K562 (cell line): ENCODE measurements around the gene VMP1. TPM values are rescaled to one million over a fixed set of nuclear protein-coding genes. Genes with fewer than 3 reads are reported as not detected.

Experiments
- DPF2 ChIP-seq: fragments of 450-650 bp; IDR thresholded peaks from 2 replicates; pipeline ENCODE4 v1.6.1; 2016
- ETV6 ChIP-seq, 3 experiments: fragments of 150-350 bp in 1 of 3; sonication (generic) in 1 of 3; formaldehyde crosslinking in 1 of 3; IDR thresholded peaks; 2 replicates each; pipeline versions ENCODE4 v1.6.1 to v1.8.0; 2014 to 2022; ENCODE audit warnings: borderline replicate concordance in 2 of 3, low read depth in 2 of 3, antibody characterized with exemption in 1 of 3, low read length in 1 of 3, mild to moderate bottlenecking in 1 of 3, missing genetic modification reagents in 1 of 3
- GTF2F1 ChIP-seq: IDR thresholded peaks from 2 replicates; pipeline ENCODE4 v1.6.1; 2011; ENCODE audit warnings: low read depth, low read length, improper control_type of control experiment
- HDAC3 ChIP-seq: fragments of 450-650 bp; IDR thresholded peaks from 2 replicates; pipeline ENCODE4 v1.6.1; 2018; ENCODE audit warnings: borderline replicate concordance, mild to moderate bottlenecking, moderate library complexity; ENCODE audit not compliant: partially characterized antibody
- L3MBTL2 ChIP-seq: fragments of 450-650 bp; IDR thresholded peaks from 2 replicates; pipeline ENCODE4 v1.6.1; 2016; ENCODE audit warnings: mild to moderate bottlenecking, moderate library complexity
- NR2C2 ChIP-seq, 2 experiments: fragments of 200-800 bp in 1 of 2; sonication (Bioruptor generic) in 1 of 2; sonication (generic) in 1 of 2; formaldehyde crosslinking in 1 of 2; IDR thresholded peaks; 2 replicates each; pipeline versions ENCODE4 v1.6.1 to v1.8.0; 2016 to 2022; ENCODE audit warnings: mild to moderate bottlenecking in 1 of 2, missing compliant biosample characterization in 1 of 2, missing genetic modification characterization in 1 of 2, missing genetic modification reagents in 1 of 2
- RBBP5 ChIP-seq: fragments of 200-600 bp; sonication (generic); IDR thresholded peaks from 2 replicates; pipeline ENCODE4 v1.6.1; 2012; ENCODE audit warnings: borderline replicate concordance, mild to moderate bottlenecking, low read length, control low read depth, inconsistent platforms; ENCODE audit not compliant: insufficient read depth, poor library complexity, severe bottlenecking
- RBM22 ChIP-seq: fragments of 200-400 bp; formaldehyde crosslinking; IDR thresholded peaks from 2 replicates; pipeline ENCODE4 v1.6.1; 2018; ENCODE audit warnings: low read length, low read depth; ENCODE audit not compliant: poor library complexity, severe bottlenecking
- SMAD4 ChIP-seq: fragments of 250-450 bp; sonication (Bioruptor Pico); conservative IDR thresholded peaks from 2 replicates; pipeline ENCODE4 v1.8.0; 2021; ENCODE audit warnings: inconsistent platforms, mild to moderate bottlenecking, moderate library complexity
- SMARCC2 ChIP-seq: fragments of 450-650 bp; IDR thresholded peaks from 2 replicates; pipeline ENCODE4 v1.6.1; 2017; ENCODE audit warnings: antibody characterized with exemption, moderate library complexity, mild to moderate bottlenecking, low read depth
- STAT5B ChIP-seq: fragments of 250-450 bp; sonication (Bioruptor Pico); IDR thresholded peaks from 2 replicates; pipeline ENCODE4 v1.8.0; 2021; ENCODE audit warnings: mild to moderate bottlenecking, inconsistent platforms
- TBL1XR1 ChIP-seq, 2 experiments: IDR thresholded peaks; 2 replicates each; pipeline ENCODE4 v1.6.1; 2012; ENCODE audit warnings: improper control_type of control experiment in 2 of 2, low read length in 2 of 2, mild to moderate bottlenecking in 1 of 2
- ZKSCAN3 ChIP-seq: fragments of 250-450 bp; sonication (Bioruptor Pico); IDR thresholded peaks from 2 replicates; pipeline ENCODE4 v1.4.0; 2020
- ZNF143 ChIP-seq: sonication (generic); formaldehyde crosslinking; IDR thresholded peaks from 2 replicates; pipeline ENCODE4 v1.9.0; 2022; ENCODE audit warnings: mild to moderate bottlenecking, missing genetic modification reagents
- ZNF384 ChIP-seq: IDR thresholded peaks from 2 replicates; pipeline ENCODE4 v1.6.1; 2012; ENCODE audit warnings: low read depth, low read length, improper control_type of control experiment
- ZNF644 ChIP-seq: fragments of 200-800 bp; sonication (Bioruptor generic); IDR thresholded peaks from 2 replicates; pipeline ENCODE4 v1.6.1; 2016; ENCODE audit warnings: low read depth, missing genetic modification characterization, missing compliant biosample characterization
- polyA plus RNA-seq, 8 experiments: library from polyadenylated mRNA; depleted of rRNA in 4 of 8; stranded (reverse) in 5 of 8; unstranded in 3 of 8; fragments of >200 nt; fragmentation: Nextera tagmentation in 2 of 8; fragmentation: Illumina TruSeq in 1 of 8; extraction: Ambion mirVana in 2 of 8; extraction: Trizol in 1 of 8; gene quantifications; 2 replicates each; pipeline versions ENCODE4 v1.2.1 to v1.2.3, GENCODE V29; 2011 to 2014; ENCODE audit warnings: inconsistent platforms in 1 of 8, missing spikeins in 1 of 8
- total RNA-seq, 7 experiments: library from RNA; depleted of rRNA in 6 of 7; stranded (reverse); fragments of >200 nt in 6 of 7; fragmentation: Illumina TruSeq in 2 of 7; extraction: Trizol in 2 of 7; gene quantifications; 2 replicates each; pipeline versions ENCODE4 v1.2.1 to v1.2.3, GENCODE V29; 2011 to 2021; ENCODE audit warnings: low replicate concordance in 1 of 7
- TF ChIP-seq, protein P1 (sequence below): sonication (generic); formaldehyde crosslinking; IDR thresholded peaks from 2 replicates; pipeline ENCODE4 v1.8.1; 2022; ENCODE audit warnings: missing genetic modification reagents
- TF ChIP-seq, protein P2 (sequence below): fragments of 250-450 bp; sonication (Bioruptor Pico); IDR thresholded peaks from 2 replicates; pipeline ENCODE4 v1.8.0; 2021; ENCODE audit warnings: moderate library complexity, mild to moderate bottlenecking, inconsistent platforms
- TF ChIP-seq, protein P3 (sequence below), 2 experiments: fragments of 450-650 bp; conservative IDR thresholded peaks; 2 replicates each; pipeline ENCODE4 v1.6.1; 2017; ENCODE audit warnings: mild to moderate bottlenecking in 2 of 2, moderate library complexity in 2 of 2
- TF ChIP-seq, protein P4 (sequence below): sonication (generic); formaldehyde crosslinking; IDR thresholded peaks from 2 replicates; pipeline ENCODE4 v1.8.0; 2023; ENCODE audit warnings: mild to moderate bottlenecking, missing genetic modification reagents

Gene VMP1
- total and polyA plus RNA-seq, 9 of the 15 experiments (the other 6 are each of a cell fraction or from before 2014, with no cell fraction given), result 123 to 304 (median 151) TPM

DNA sequence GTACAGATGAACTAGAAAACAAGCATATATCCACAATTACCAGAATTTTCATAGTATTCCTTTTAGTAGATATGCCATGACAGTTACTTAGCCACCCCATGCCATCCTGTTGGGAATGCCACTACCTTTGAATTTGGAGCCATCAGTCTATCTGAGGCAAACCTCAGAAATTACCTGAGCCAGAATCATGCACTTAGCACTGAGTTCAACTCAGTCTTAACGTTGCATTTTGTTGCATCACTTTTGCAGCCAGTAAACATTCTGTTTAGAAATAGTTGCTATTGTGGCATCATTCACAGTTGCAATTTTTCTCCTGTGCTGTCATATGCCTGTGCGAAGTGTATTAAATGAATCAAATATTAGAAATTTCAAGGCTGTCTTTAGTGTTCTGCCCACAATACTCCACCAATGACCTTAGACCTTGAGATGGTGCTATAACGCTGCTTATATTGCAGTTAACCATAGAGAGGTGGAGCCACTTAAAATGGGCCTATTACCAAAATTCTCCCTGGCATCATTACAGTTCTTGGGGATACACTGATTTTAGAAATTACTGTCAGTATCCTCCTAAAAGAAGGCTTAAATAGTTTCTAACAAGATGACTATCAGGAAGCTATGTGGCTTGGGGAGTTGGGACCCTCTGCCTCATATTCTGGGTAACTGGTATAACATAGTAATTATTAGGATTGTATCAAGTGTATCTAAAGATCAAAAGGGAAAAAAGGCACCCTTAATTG is 11.3 kb upstream of the VMP1 start (continued):
- TF ChIP-seq, protein P1, sequence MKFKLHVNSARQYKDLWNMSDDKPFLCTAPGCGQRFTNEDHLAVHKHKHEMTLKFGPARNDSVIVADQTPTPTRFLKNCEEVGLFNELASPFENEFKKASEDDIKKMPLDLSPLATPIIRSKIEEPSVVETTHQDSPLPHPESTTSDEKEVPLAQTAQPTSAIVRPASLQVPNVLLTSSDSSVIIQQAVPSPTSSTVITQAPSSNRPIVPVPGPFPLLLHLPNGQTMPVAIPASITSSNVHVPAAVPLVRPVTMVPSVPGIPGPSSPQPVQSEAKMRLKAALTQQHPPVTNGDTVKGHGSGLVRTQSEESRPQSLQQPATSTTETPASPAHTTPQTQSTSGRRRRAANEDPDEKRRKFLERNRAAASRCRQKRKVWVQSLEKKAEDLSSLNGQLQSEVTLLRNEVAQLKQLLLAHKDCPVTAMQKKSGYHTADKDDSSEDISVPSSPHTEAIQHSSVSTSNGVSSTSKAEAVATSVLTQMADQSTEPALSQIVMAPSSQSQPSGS (CRISPR knock-in tag), result no peak
- TF ChIP-seq ZKSCAN3 (CRISPR knock-in tag), result no peak
- TF ChIP-seq, protein P2, sequence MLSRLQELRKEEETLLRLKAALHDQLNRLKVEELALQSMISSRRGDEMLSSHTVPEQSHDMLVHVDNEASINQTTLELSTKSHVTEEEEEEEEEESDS (CRISPR knock-in tag), result no peak
- no peak for TF ChIP-seq ZNF143 (CRISPR knock-in tag)
- TF ChIP-seq STAT5B, result no peak
- TF ChIP-seq L3MBTL2, result peak; percentile 51
- TF ChIP-seq GTF2F1, result no peak
- no peak for TF ChIP-seq HDAC3
- TF ChIP-seq ETV6 (IDR thresholded peaks at IDR 0.05; ENCODE audit: borderline replicate concordance in 1 of 2, low read depth in 2 of 2, low read length in 1 of 2), result no peak
- TF ChIP-seq ETV6 (CRISPR knock-in tag; IDR thresholded peaks at IDR 0.05; ENCODE audit: borderline replicate concordance), result no peak
- TF ChIP-seq TBL1XR1 (IDR thresholded peaks at IDR 0.05; ENCODE audit: low read length in 2 of 2), result no peak
- TF ChIP-seq DPF2, result peak; percentile 38; the same call in 1 of the 2 replicates
- TF ChIP-seq, protein P3, sequence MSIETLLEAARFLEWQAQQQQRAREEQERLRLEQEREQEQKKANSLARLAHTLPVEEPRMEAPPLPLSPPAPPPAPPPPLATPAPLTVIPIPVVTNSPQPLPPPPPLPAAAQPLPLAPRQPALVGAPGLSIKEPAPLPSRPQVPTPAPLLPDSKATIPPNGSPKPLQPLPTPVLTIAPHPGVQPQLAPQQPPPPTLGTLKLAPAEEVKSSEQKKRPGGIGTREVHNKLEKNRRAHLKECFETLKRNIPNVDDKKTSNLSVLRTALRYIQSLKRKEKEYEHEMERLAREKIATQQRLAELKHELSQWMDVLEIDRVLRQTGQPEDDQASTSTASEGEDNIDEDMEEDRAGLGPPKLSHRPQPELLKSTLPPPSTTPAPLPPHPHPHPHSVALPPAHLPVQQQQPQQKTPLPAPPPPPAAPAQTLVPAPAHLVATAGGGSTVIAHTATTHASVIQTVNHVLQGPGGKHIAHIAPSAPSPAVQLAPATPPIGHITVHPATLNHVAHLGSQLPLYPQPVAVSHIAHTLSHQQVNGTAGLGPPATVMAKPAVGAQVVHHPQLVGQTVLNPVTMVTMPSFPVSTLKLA (conservative IDR thresholded peaks at IDR 0.05), result 0 out of 4 replicates have a peak, but pooled peaks of 1 of the 2 experiments have one; percentile 11
- TF ChIP-seq ZNF384, result no peak
- peak; percentile 68 for TF ChIP-seq SMAD4 (CRISPR knock-in tag)
- TF ChIP-seq RBM22, result no peak
- TF ChIP-seq, protein P4, sequence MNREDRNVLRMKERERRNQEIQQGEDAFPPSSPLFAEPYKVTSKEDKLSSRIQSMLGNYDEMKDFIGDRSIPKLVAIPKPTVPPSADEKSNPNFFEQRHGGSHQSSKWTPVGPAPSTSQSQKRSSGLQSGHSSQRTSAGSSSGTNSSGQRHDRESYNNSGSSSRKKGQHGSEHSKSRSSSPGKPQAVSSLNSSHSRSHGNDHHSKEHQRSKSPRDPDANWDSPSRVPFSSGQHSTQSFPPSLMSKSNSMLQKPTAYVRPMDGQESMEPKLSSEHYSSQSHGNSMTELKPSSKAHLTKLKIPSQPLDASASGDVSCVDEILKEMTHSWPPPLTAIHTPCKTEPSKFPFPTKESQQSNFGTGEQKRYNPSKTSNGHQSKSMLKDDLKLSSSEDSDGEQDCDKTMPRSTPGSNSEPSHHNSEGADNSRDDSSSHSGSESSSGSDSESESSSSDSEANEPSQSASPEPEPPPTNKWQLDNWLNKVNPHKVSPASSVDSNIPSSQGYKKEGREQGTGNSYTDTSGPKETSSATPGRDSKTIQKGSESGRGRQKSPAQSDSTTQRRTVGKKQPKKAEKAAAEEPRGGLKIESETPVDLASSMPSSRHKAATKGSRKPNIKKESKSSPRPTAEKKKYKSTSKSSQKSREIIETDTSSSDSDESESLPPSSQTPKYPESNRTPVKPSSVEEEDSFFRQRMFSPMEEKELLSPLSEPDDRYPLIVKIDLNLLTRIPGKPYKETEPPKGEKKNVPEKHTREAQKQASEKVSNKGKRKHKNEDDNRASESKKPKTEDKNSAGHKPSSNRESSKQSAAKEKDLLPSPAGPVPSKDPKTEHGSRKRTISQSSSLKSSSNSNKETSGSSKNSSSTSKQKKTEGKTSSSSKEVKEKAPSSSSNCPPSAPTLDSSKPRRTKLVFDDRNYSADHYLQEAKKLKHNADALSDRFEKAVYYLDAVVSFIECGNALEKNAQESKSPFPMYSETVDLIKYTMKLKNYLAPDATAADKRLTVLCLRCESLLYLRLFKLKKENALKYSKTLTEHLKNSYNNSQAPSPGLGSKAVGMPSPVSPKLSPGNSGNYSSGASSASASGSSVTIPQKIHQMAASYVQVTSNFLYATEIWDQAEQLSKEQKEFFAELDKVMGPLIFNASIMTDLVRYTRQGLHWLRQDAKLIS (CRISPR knock-in tag), result no peak
- no peak for TF ChIP-seq RBBP5
- peak; percentile 24; the same call in 1 of the 2 replicates for TF ChIP-seq ZNF644
- TF ChIP-seq SMARCC2, result peak; percentile 42; the same call in 1 of the 2 replicates
- TF ChIP-seq NR2C2 (CRISPR knock-in tag; IDR thresholded peaks at IDR 0.05), result no peak
- TF ChIP-seq NR2C2 (tag; IDR thresholded peaks at IDR 0.05), result peak; percentile 68; the same call in 1 of the 2 replicates
